OCI-LY3 (cell line): ENCODE data around the gene OR6C2.
"Not testable (repeated sequence)": the region's sequence is repeated elsewhere in the genome, so short reads cannot be mapped to it uniquely, and the experiment has no call there.

Experiments
- H2AFZ ChIP-seq: fragments of 200-600, 300-600 bp; shearing (Covaris generic); 2 replicates; pipeline ENCODE4 v1.6.0; 2014; ENCODE audit warnings: antibody characterized with exemption, low read depth, low read length
- H3K27ac ChIP-seq: fragments of 200-600, 300-600 bp; sonication (generic); 2 replicates; pipeline ENCODE4 v1.5.1; 2014; ENCODE audit warnings: mild to moderate bottlenecking, low read length, moderate library complexity, mixed read lengths
- H3K27me3 ChIP-seq: fragments of 200-600, 300-600 bp; sonication (generic); 2 replicates; pipeline ENCODE4 v1.6.1; 2014; ENCODE audit warnings: low read depth, low read length, mixed read lengths
- H3K36me3 ChIP-seq: fragments of 200-600, 300-600 bp; sonication (generic); replicated peaks from 2 replicates; pipeline ENCODE3; 2014; ENCODE audit warnings: low read depth, low read length, mixed read lengths
- H3K4me1 ChIP-seq: fragments of 300-600, 200-600 bp; sonication (generic); 2 replicates; pipeline ENCODE4 v1.6.1; 2014; ENCODE audit warnings: low read length, mixed read lengths
- H3K4me2 ChIP-seq: fragments of 200-600, 300-600 bp; sonication (generic); 2 replicates; pipeline ENCODE4 v1.6.1; 2014; ENCODE audit warnings: low read length, mixed read lengths
- H3K4me3 ChIP-seq: fragments of 300-600, 200-600 bp; sonication (generic); 2 replicates; pipeline ENCODE4 v1.5.1; 2014; ENCODE audit warnings: antibody characterized with exemption, mild to moderate bottlenecking, low read length, moderate library complexity
- H3K79me2 ChIP-seq: fragments of 300-600, 200-600 bp; shearing (Covaris generic); 2 replicates; pipeline ENCODE4 v1.6.1; 2014; ENCODE audit warnings: mild to moderate bottlenecking, low read length, mixed read lengths
- H3K9ac ChIP-seq: fragments of 300-600, 200-600 bp; shearing (Covaris generic); 2 replicates; pipeline ENCODE4 v1.6.0; 2014; ENCODE audit warnings: mild to moderate bottlenecking, low read length, moderate library complexity
- H3K9me3 ChIP-seq: fragments of 200-600, 300-600 bp; shearing (Covaris generic); 2 replicates; pipeline ENCODE4 v1.6.1; 2014; ENCODE audit warnings: low read length, mixed read lengths; ENCODE audit not compliant: insufficient read depth
- H4K20me1 ChIP-seq: fragments of 200-600, 300-600 bp; sonication (generic); 2 replicates; pipeline ENCODE4 v1.6.1; 2016; ENCODE audit warnings: low read length, mixed read lengths; ENCODE audit not compliant: insufficient read depth
- EZH2phosphoT487 ChIP-seq: fragments of 200-600 bp; shearing (Covaris generic); IDR thresholded peaks from 2 replicates; pipeline ENCODE4 v1.6.1; 2018; ENCODE audit warnings: antibody characterized with exemption, mixed run types, low read depth
- TF ChIP-seq, protein P1 (sequence below): fragments of 200-600, 300-600 bp; sonication (generic); IDR thresholded peaks from 2 replicates; pipeline ENCODE4 v1.5.1; 2014; ENCODE audit warnings: antibody characterized with exemption, low read length, low read depth

Gene OR6C2

DNA sequence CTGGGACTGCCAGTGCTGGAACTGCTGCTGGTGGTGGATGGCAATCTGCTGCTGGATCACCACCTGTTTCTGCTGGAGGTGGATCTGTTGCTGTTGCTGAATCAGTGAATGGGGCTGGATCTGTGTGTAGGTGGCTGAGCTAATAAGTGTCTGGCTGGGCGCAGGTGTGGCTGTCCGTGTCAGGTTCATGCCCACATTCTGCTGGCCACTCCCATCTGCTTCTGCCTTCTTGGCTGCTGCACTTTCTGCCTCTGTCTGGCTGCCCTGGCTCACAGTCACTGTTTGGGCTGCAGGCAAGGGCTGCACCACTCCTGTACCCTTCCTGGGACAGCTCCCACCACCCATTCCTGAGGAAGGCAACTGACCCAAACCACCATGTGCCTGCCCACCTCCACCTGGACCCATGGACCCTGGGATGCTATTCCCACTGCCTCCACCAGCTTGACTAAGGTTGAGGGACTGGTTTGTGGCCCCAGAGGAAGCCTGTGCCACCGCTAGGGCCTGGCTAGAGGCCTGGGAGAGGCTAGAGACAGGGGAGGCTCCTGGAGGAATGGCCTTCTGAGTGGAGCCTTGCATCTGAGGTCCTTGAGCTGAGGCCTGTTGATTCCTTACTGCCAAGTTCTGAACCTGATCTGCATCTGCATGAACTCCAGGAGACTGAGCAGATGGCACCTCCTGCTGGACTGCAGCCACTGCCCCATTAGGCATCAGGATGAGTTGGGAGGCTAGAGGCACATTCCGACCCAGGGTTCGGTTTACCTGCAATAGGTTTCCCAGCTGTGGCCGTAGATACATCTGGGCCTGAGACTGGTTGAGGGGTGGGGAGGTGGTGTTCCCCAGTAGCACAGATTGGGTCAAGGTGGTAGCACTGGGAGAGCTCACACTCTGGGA is 30.1 kb upstream of the OR6C2 start:
- H3K4me3 ChIP-seq, H3K79me2 ChIP-seq, H4K20me1 ChIP-seq, H3K27me3 ChIP-seq, H3K4me1 ChIP-seq, H3K9ac ChIP-seq, H2AFZ ChIP-seq, H3K4me2 ChIP-seq, H3K9me3 ChIP-seq, H3K36me3 ChIP-seq, H3K27ac ChIP-seq: not testable (repeated sequence)

DNA sequence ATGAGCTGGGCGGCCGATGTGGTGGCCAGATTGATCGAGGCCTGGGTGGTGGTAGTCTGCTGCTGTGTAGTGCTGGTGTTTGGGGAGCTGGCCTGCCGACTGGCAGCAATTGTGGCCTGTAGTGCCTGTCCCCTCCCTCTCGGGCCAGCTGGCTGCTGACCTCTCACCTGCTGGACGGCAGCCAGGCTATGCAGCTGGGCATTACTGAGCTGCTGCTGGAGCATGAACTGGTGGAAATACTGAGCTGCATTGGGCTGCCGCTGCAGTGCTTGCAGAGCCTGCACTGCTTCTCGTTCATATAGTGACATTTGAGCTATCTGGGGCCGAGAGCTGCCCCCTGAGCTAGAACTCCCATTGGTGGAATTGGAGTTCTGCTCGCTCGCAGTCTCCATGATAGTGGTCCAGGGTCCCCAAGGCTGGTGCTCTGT is 29.5 kb upstream of the OR6C2 start:
- H3K4me2 ChIP-seq, H3K9me3 ChIP-seq, H3K27ac ChIP-seq, H3K79me2 ChIP-seq, H4K20me1 ChIP-seq, H2AFZ ChIP-seq, H3K4me1 ChIP-seq, H3K9ac ChIP-seq, H3K4me3 ChIP-seq, H3K27me3 ChIP-seq, H3K36me3 ChIP-seq: not testable (repeated sequence)

DNA sequence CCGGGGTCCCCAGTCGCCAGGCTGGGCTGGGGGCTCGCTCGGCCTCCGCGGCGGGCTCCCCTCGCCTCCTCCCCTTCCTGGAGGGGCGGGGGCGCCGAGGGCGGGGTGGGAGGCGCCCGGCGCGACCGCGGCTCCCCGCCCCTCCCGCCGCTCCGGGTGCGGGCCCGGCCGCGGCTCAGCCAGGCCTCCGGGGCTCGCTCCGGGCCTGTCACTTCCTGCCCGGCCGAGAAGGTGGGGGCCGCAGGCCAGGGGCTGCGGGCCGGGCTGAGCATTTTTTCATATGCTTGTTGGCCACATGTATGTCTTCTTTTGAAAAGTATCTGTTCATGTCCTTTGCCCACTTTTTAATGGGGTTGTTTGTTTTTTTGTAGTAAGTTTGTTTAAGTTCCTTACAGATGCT is 29.0 kb upstream of the OR6C2 start:
- H3K36me3 ChIP-seq, H3K27ac ChIP-seq, H3K27me3 ChIP-seq, H3K4me2 ChIP-seq, H3K79me2 ChIP-seq, H3K4me1 ChIP-seq, H4K20me1 ChIP-seq, H3K4me3 ChIP-seq, H2AFZ ChIP-seq, H3K9ac ChIP-seq, H3K9me3 ChIP-seq: not testable (repeated sequence)

DNA sequence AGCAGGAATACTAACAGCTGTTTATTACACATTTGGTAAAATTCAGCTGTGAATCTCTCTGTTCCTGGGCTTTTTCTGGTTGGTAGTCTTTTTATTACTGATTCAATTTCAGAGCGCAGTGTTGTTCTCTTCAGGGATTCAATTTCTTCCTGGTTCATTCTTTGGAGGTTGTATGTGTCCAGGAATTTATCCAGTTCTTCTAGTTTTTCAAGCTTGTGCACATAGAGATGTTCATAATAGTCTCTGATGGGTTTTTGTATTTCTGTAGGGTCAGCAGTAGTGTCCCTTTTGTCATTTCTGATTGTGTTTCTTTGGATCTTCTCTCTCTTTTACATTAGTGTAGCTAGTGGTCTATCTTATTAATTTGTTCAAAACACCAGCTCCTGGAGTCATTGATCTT is 26.9 kb upstream of the OR6C2 start:
- H3K36me3 ChIP-seq = no peaks in the 10 kb centered on the region
- H2AFZ ChIP-seq = no peak overlapping the region
- no peaks in the 10 kb centered on the region for H3K79me2 ChIP-seq
- TF ChIP-seq, protein P1, sequence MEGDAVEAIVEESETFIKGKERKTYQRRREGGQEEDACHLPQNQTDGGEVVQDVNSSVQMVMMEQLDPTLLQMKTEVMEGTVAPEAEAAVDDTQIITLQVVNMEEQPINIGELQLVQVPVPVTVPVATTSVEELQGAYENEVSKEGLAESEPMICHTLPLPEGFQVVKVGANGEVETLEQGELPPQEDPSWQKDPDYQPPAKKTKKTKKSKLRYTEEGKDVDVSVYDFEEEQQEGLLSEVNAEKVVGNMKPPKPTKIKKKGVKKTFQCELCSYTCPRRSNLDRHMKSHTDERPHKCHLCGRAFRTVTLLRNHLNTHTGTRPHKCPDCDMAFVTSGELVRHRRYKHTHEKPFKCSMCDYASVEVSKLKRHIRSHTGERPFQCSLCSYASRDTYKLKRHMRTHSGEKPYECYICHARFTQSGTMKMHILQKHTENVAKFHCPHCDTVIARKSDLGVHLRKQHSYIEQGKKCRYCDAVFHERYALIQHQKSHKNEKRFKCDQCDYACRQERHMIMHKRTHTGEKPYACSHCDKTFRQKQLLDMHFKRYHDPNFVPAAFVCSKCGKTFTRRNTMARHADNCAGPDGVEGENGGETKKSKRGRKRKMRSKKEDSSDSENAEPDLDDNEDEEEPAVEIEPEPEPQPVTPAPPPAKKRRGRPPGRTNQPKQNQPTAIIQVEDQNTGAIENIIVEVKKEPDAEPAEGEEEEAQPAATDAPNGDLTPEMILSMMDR = no peak
- no peak for TF ChIP-seq EZH2phosphoT487
- no peaks in the 10 kb centered on the region for H3K9me3 ChIP-seq
- no peaks in the 10 kb centered on the region for H3K27me3 ChIP-seq
- H3K4me3 ChIP-seq = no peak overlapping the region
- H3K9ac ChIP-seq = no peak overlapping the region
- H4K20me1 ChIP-seq = no peaks in the 10 kb centered on the region
- no peak overlapping the region for H3K27ac ChIP-seq
- no peak overlapping the region for H3K4me2 ChIP-seq
- no peaks in the 10 kb centered on the region for H3K4me1 ChIP-seq

DNA sequence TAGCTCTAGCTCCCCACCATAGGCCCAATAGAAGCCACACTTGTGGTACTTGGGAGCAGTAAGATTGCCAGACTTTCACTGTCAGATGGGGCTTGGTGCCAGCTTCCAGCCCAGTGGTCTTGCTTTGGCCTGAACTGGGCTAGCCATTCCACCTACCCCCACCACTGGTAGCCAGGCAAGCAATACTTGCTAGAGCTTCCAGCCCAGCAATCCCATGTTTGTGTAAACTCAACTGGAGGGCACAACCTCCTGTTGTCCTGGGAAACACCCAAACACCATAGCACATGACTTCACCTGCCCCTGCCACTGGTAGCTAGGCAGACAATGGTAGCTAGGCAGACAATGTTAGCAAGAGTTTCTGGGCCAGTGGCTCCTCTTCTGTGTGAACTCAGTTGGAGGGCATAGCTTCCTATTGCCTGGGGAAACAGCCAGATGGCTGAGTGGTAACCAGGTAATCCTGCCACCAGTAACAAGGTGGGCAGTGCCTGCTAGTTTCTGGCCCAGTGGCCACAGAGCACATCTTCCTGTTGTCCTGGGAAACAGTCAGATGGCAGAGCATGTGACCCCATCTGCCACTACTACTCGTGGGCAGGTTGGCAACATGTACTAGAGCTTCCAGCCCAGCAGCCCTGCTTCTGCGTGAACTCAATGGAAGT is 23.4 kb upstream of the OR6C2 start:
- Histone ChIP-seq H3K4me2 (no peak overlapping the region), H3K9ac (no peak overlapping the region), H3K79me2 (no peaks in the 10 kb centered on the region), H3K9me3 (no peaks in the 10 kb centered on the region), H3K27me3 (no peaks in the 10 kb centered on the region), H4K20me1 (no peaks in the 10 kb centered on the region), H2AFZ (no peak overlapping the region), H3K4me1 (no peaks in the 10 kb centered on the region), H3K4me3 (no peak overlapping the region), H3K36me3 (no peaks in the 10 kb centered on the region), H3K27ac (no peak overlapping the region)
- no peak for TF ChIP-seq EZH2phosphoT487
- TF ChIP-seq, protein P1 = no peak
